ENCODE data around the gene VTI1A. TPM values are rescaled to one million over a fixed set of nuclear protein-coding genes. Genes with fewer than 3 reads are reported as not detected.

Gene VTI1A
- total and polyA plus RNA-seq, 7 donors = 10.8 to 80.3 (median 36.8) TPM

- Histone ChIP-seq H3K36me3 (no peaks in the 10 kb centered on the region), H3K4me1 (peaks cover 0 to 4% (median 0%) of the 10 kb centered on the region in 4 donors), H3K9me3 (no peaks in the 10 kb centered on the region), H3K4me3 (no peak overlapping the region), H3K27me3 (no peaks in the 10 kb centered on the region), H3K27ac (no peak overlapping the region)
- WGBS, 2 donors = 92 to 95% methylated on average over 5 of the region's 5 CpGs
- no peak for TF ChIP-seq POLR2A (IDR thresholded peaks at IDR 0.05)
- no peak for TF ChIP-seq POLR2AphosphoS5 (IDR thresholded peaks at IDR 0.05)
- no peak for TF ChIP-seq EP300 (IDR thresholded peaks at IDR 0.05)
- no peak for TF ChIP-seq CTCF (IDR thresholded peaks at IDR 0.05)
- no peak for DNase-seq
- intact Hi-C loops (cut with DNase I) = no loop called here
Measured at GRCh38 chr10:112799038-112799437, 352.0 kb downstream of the VTI1A start.

GRCh38 chr10:112799726-112800510, 352.9 kb downstream of the VTI1A start:
- no peak for DNase-seq
- intact Hi-C loops (cut with DNase I) = no loop called here
- Histone ChIP-seq H3K27me3 (no peaks in the 10 kb centered on the region), H3K4me1 (peaks cover 0 to 8% (median 0%) of the 10 kb centered on the region in 4 donors), H3K36me3 (no peaks in the 10 kb centered on the region), H3K9me3 (no peaks in the 10 kb centered on the region), H3K4me3 (no peak overlapping the region), H3K27ac (no peak overlapping the region)
- no peak for TF ChIP-seq POLR2AphosphoS5 (IDR thresholded peaks at IDR 0.05)
- no peak for TF ChIP-seq CTCF (IDR thresholded peaks at IDR 0.05)
- no peak for TF ChIP-seq POLR2A (IDR thresholded peaks at IDR 0.05)
- TF ChIP-seq EP300 (IDR thresholded peaks at IDR 0.05) = no peak
- 82 to 85% methylated on average over 8 of the region's 8 CpGs for WGBS, 2 donors

- no peak overlapping the region for H3K27ac ChIP-seq
- H3K27me3 ChIP-seq = no peaks in the 10 kb centered on the region
- intact Hi-C loops (cut with DNase I) = no loop called here
- no peaks in the 10 kb centered on the region for H3K36me3 ChIP-seq
- TF ChIP-seq POLR2AphosphoS5 (IDR thresholded peaks at IDR 0.05) = no peak
- TF ChIP-seq EP300 (IDR thresholded peaks at IDR 0.05) = no peak
- no peak for TF ChIP-seq CTCF (IDR thresholded peaks at IDR 0.05)
- TF ChIP-seq POLR2A (IDR thresholded peaks at IDR 0.05) = no peak
- no peaks in the 10 kb centered on the region for H3K9me3 ChIP-seq
- H3K4me3 ChIP-seq = no peak overlapping the region
- peaks cover 0 to 8% (median 0%) of the 10 kb centered on the region in 4 donors for H3K4me1 ChIP-seq
- no peak for DNase-seq
- 82 to 92% methylated on average over 3 of the region's 3 CpGs for WGBS, 2 donors
Measured at GRCh38 chr10:112801004-112801403, 354.0 kb downstream of the VTI1A start.

GRCh38 chr10:112801748-112802147, 354.7 kb downstream of the VTI1A start:
- intact Hi-C loops (cut with DNase I) = no loop called here

More at GRCh38 chr10:112801748-112802147, 354.7 kb downstream of the VTI1A start:
- TF ChIP-seq EP300 (IDR thresholded peaks at IDR 0.05) = no peak
- no peak for TF ChIP-seq POLR2A (IDR thresholded peaks at IDR 0.05)
- TF ChIP-seq POLR2AphosphoS5 (IDR thresholded peaks at IDR 0.05) = no peak
- TF ChIP-seq CTCF (IDR thresholded peaks at IDR 0.05) = no peak
- no peak for DNase-seq
- Histone ChIP-seq H3K36me3 (no peaks in the 10 kb centered on the region), H3K27ac (no peak overlapping the region), H3K27me3 (no peaks in the 10 kb centered on the region), H3K4me3 (no peak overlapping the region), H3K4me1 (peaks cover 0 to 8% (median 0%) of the 10 kb centered on the region in 4 donors), H3K9me3 (no peaks in the 10 kb centered on the region)
- 19 to 81% methylated on average over 4 of the region's 4 CpGs for WGBS, 2 donors

Measured in sigmoid colon (tissue), 7 donors.